SK-N-SH (cell line): Measurements from ENCODE around the gene ATP1A1. TPM values are rescaled to one million over a fixed set of nuclear protein-coding genes. Genes with fewer than 3 reads are reported as not detected.

Experiments used
- CTCF ChIA-PET: fragments of 300-600, 350-600 bp; formaldehyde crosslinking; extraction: SDS; loops from one replicate; lab custom pipeline; 2021; lab: Yijun Ruan, JAX
- POLR2A ChIA-PET: fragments of 350-600 bp; sonication (Branson Sonifier 250); formaldehyde crosslinking; extraction: SDS; loops from one replicate; lab custom pipeline; 2020; ENCODE audit warnings: antibody characterized with exemption, inconsistent platforms; lab: Yijun Ruan, JAX
- DNase-seq: peaks from one replicate; pipeline ENCODE4 v3.0.0; 2012
- H2AFZ ChIP-seq: fragments of 200-600 bp; sonication (generic); 2 replicates; pipeline ENCODE4 v1.8.1; 2016; ENCODE audit warnings: antibody characterized with exemption, mild to moderate bottlenecking, low read depth
- H3F3A ChIP-seq: fragments of 200-600 bp; sonication (generic); replicated peaks from 2 replicates; pipeline ENCODE3; 2016; ENCODE audit warnings: antibody characterized with exemption, mild to moderate bottlenecking; ENCODE audit not compliant: insufficient read depth
- H3K27ac ChIP-seq, 2 experiments: fragments of 200-500 bp in 1 of 2; fragments of 200-600 bp in 1 of 2; sonication (Bioruptor generic) in 1 of 2; sonication (generic), shearing (Covaris generic) in 1 of 2; 2 replicates each; pipeline versions ENCODE4 v1.5.1 to v1.6.1; 2014 to 2016; ENCODE audit warnings: low read depth in 2 of 2, inconsistent platforms in 1 of 2, low read length in 1 of 2, mild to moderate bottlenecking in 1 of 2, mixed read lengths in 1 of 2
- H3K27me3 ChIP-seq: fragments of 200-600 bp; sonication (generic), shearing (Covaris generic); 2 replicates; pipeline ENCODE4 v1.6.1; 2016; ENCODE audit warnings: mixed run types; ENCODE audit not compliant: insufficient read depth
- H3K36me3 ChIP-seq, 2 experiments: fragments of 200-500 bp in 1 of 2; fragments of 200-600 bp in 1 of 2; sonication (Bioruptor generic) in 1 of 2; sonication (generic) in 1 of 2; replicated peaks in 1 of 2; 2 replicates each; pipeline versions ENCODE3 to v1.5.1; 2014 to 2016; ENCODE audit warnings: low read length in 1 of 2, mild to moderate bottlenecking in 1 of 2; ENCODE audit not compliant: insufficient read depth in 2 of 2, control insufficient read depth in 1 of 2
- H3K4me1 ChIP-seq, 2 experiments: fragments of 200-500 bp in 1 of 2; fragments of 200-600 bp in 1 of 2; sonication (Bioruptor generic) in 1 of 2; sonication (generic), shearing (Covaris generic) in 1 of 2; 2 replicates each; pipeline versions ENCODE4 v1.5.1 to v1.6.1; 2014 to 2016; ENCODE audit warnings: low read depth in 1 of 2, low read length in 1 of 2, mixed run types in 1 of 2; ENCODE audit not compliant: insufficient read depth in 2 of 2, control insufficient read depth in 1 of 2
- H3K4me2 ChIP-seq: fragments of 200-600 bp; sonication (generic), shearing (Covaris generic); 2 replicates; pipeline ENCODE4 v1.6.1; 2017; ENCODE audit warnings: mixed run types
- H3K4me3 ChIP-seq, 2 experiments: fragments of 200-500 bp in 1 of 2; fragments of 200-600 bp in 1 of 2; sonication (Bioruptor generic) in 1 of 2; sonication (generic), shearing (Covaris generic) in 1 of 2; 2 replicates each; pipeline versions ENCODE4 v1.5.1 to v1.8.1; 2014 to 2016; ENCODE audit warnings: low read depth in 2 of 2, inconsistent platforms in 1 of 2, low read length in 1 of 2, mild to moderate bottlenecking in 1 of 2, mixed read lengths in 1 of 2, moderate library complexity in 1 of 2
- H3K79me2 ChIP-seq: fragments of 200-600 bp; sonication (generic); 2 replicates; pipeline ENCODE4 v1.8.1; 2017; ENCODE audit warnings: mild to moderate bottlenecking; ENCODE audit not compliant: insufficient read depth
- H3K9ac ChIP-seq: fragments of 200-600 bp; sonication (generic); 2 replicates; pipeline ENCODE4 v1.6.1; 2017; ENCODE audit warnings: mixed run types
- H3K9me2 ChIP-seq: fragments of 200-600 bp; sonication (generic); 2 replicates; pipeline ENCODE4 v1.6.1; 2017; ENCODE audit warnings: mixed run types
- H3K9me3 ChIP-seq: fragments of 200-600 bp; sonication (generic); 2 replicates; pipeline ENCODE4 v1.6.1; 2017; ENCODE audit warnings: mixed run types, mild to moderate bottlenecking, moderate library complexity
- H4K20me1 ChIP-seq: fragments of 200-600 bp; sonication (generic); 2 replicates; pipeline ENCODE4 v1.6.1; 2017; ENCODE audit warnings: mild to moderate bottlenecking, mixed run types; ENCODE audit not compliant: insufficient read depth
- EP300 ChIP-seq, 2 experiments: IDR thresholded peaks; 2 replicates each; pipeline versions ENCODE4 v1.4.0 to v1.6.1; 2012; ENCODE audit warnings: borderline replicate concordance in 1 of 2, low read depth in 1 of 2, low read length in 1 of 2
- FOSL2 ChIP-seq: IDR thresholded peaks from 2 replicates; pipeline ENCODE4 v1.4.0; 2012; ENCODE audit warnings: low read depth, mild to moderate bottlenecking, moderate library complexity, borderline replicate concordance
- FOXM1 ChIP-seq: IDR thresholded peaks from 2 replicates; pipeline ENCODE4 v1.4.0; 2012; ENCODE audit warnings: low read depth, mild to moderate bottlenecking
- GABPA ChIP-seq: IDR thresholded peaks from 2 replicates; pipeline ENCODE4 v1.4.0; 2012; ENCODE audit warnings: low read depth, mild to moderate bottlenecking
- MXI1 ChIP-seq: IDR thresholded peaks from 2 replicates; pipeline ENCODE4 v1.6.1; 2012; ENCODE audit warnings: mild to moderate bottlenecking, low read depth, low read length, improper control_type of control experiment
- NRF1 ChIP-seq: IDR thresholded peaks from 2 replicates; pipeline ENCODE4 v1.6.1; 2012; ENCODE audit warnings: low read depth, mild to moderate bottlenecking, low read length
- POLR2AphosphoS5 ChIP-seq: IDR thresholded peaks from 2 replicates; pipeline ENCODE4 v1.6.1; 2012; ENCODE audit warnings: low read depth, low read length
- SIN3A ChIP-seq: IDR thresholded peaks from 2 replicates; pipeline ENCODE4 v1.6.1; 2012; ENCODE audit warnings: low read depth, mild to moderate bottlenecking, low read length, moderate library complexity, borderline replicate concordance
- TAF1 ChIP-seq: IDR thresholded peaks from 2 replicates; pipeline ENCODE4 v1.6.1; 2012; ENCODE audit warnings: low read depth, mild to moderate bottlenecking, low read length, moderate library complexity, borderline replicate concordance
- TCF12 ChIP-seq: IDR thresholded peaks from 2 replicates; pipeline ENCODE4 v1.4.0; 2012
- WGBS: methylation state at CpG from one replicate; pipeline ENCODE4 v1.1.6; 2017; ENCODE audit warnings: low lambda C conversion rate; 5-methylcytosine and 5-hydroxymethylcytosine counted together
- polyA plus RNA-seq, 3 experiments: library from polyadenylated mRNA; depleted of rRNA; stranded (reverse); fragments of >200 nt; gene quantifications; 2 replicates each; pipeline ENCODE4 v1.2.3, GENCODE V29; 2012
- TF ChIP-seq, protein P1 (sequence below): IDR thresholded peaks from 2 replicates; pipeline ENCODE4 v1.4.0; 2012; ENCODE audit warnings: low read depth
- TF ChIP-seq, protein P2 (sequence below): fragments of 150-350 bp; IDR thresholded peaks from 2 replicates; pipeline ENCODE4 v1.6.1; 2017; ENCODE audit warnings: antibody characterized with exemption, low read length, low read depth, borderline replicate concordance
- TF ChIP-seq, protein P3 (sequence below): fragments of 200-600 bp; sonication (generic); IDR thresholded peaks from 2 replicates; pipeline ENCODE4 v1.6.1; 2017; ENCODE audit warnings: antibody characterized with exemption, mild to moderate bottlenecking, moderate library complexity
- TF ChIP-seq, protein P4 (sequence below): IDR thresholded peaks from 2 replicates; pipeline ENCODE4 v1.6.1; 2012; ENCODE audit warnings: mild to moderate bottlenecking, low read depth, low read length, moderate library complexity

ATP1A1 gene
- polyA plus RNA-seq, 1 of the 3 experiments (the other 2 are of a cell fraction) = 233 TPM

DNA sequence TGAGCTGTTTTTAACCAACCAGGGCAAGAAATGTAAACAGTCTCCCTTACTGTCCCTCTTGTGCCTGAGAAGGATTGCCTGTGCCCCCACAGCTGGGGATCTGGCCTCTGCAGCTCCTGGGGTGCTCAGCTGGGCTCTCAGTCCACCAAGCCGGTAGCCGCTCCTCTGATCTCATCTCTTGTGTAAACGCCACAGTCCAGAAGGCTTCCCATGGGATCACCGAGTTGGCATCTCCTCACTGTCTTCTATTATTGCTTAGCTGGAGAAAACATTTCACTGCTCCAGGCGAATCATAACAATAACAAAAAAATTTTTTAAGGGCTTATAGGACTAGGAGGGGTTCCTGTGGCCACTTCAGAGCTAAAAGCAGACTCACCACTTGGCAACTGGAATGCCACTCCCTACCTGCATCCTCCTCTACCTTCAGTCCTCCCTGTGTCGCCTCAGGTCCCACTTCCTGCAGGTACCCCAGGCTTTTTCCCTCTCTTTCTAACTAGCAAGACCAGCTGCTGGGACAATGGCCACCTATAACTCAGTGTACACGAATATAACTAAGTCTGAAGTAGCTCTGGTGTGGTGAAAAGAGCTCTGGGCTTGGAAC, 75.8 kb downstream of the ATP1A1 start:
- H3K4me1 ChIP-seq = peaks cover 0 to under 1% of the 10 kb centered on the region in 2 experiments; a peak in 1 of 4 replicates
- H4K20me1 ChIP-seq = no peaks in the 10 kb centered on the region
- H3K9ac ChIP-seq = no peak overlapping the region
- WGBS = 22% methylated on average over 7 of the region's 7 CpGs
- DNase-seq = no peak
- CTCF ChIA-PET = interaction anchor here (1.0 to 1.5 kb wide), 3 partner anchors 14 to 36 kb away, joined by 3 read pairs; no protein-coding TSS in a partner anchor
- H3K79me2 ChIP-seq = no peaks in the 10 kb centered on the region
- no peaks in the 10 kb centered on the region for H3F3A ChIP-seq
- H3K4me3 ChIP-seq = no peak overlapping the region
- no peaks in the 10 kb centered on the region for H3K9me2 ChIP-seq
- TF ChIP-seq, protein P1, sequence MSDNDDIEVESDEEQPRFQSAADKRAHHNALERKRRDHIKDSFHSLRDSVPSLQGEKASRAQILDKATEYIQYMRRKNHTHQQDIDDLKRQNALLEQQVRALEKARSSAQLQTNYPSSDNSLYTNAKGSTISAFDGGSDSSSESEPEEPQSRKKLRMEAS = no peak
- no peak for TF ChIP-seq MXI1
- no peak for TF ChIP-seq SIN3A
- TF ChIP-seq, protein P2, sequence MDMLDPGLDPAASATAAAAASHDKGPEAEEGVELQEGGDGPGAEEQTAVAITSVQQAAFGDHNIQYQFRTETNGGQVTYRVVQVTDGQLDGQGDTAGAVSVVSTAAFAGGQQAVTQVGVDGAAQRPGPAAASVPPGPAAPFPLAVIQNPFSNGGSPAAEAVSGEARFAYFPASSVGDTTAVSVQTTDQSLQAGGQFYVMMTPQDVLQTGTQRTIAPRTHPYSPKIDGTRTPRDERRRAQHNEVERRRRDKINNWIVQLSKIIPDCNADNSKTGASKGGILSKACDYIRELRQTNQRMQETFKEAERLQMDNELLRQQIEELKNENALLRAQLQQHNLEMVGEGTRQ = no peak
- TF ChIP-seq POLR2AphosphoS5 = no peak
- no peak for TF ChIP-seq TCF12
- no peak for TF ChIP-seq EP300 (IDR thresholded peaks at IDR 0.05; ENCODE audit: borderline replicate concordance in 1 of 2, low read depth in 1 of 2, low read length in 1 of 2)
- no peak for TF ChIP-seq NRF1
- TF ChIP-seq, protein P3, sequence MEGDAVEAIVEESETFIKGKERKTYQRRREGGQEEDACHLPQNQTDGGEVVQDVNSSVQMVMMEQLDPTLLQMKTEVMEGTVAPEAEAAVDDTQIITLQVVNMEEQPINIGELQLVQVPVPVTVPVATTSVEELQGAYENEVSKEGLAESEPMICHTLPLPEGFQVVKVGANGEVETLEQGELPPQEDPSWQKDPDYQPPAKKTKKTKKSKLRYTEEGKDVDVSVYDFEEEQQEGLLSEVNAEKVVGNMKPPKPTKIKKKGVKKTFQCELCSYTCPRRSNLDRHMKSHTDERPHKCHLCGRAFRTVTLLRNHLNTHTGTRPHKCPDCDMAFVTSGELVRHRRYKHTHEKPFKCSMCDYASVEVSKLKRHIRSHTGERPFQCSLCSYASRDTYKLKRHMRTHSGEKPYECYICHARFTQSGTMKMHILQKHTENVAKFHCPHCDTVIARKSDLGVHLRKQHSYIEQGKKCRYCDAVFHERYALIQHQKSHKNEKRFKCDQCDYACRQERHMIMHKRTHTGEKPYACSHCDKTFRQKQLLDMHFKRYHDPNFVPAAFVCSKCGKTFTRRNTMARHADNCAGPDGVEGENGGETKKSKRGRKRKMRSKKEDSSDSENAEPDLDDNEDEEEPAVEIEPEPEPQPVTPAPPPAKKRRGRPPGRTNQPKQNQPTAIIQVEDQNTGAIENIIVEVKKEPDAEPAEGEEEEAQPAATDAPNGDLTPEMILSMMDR = no peak
- no peak for TF ChIP-seq TAF1
- TF ChIP-seq, protein P4, sequence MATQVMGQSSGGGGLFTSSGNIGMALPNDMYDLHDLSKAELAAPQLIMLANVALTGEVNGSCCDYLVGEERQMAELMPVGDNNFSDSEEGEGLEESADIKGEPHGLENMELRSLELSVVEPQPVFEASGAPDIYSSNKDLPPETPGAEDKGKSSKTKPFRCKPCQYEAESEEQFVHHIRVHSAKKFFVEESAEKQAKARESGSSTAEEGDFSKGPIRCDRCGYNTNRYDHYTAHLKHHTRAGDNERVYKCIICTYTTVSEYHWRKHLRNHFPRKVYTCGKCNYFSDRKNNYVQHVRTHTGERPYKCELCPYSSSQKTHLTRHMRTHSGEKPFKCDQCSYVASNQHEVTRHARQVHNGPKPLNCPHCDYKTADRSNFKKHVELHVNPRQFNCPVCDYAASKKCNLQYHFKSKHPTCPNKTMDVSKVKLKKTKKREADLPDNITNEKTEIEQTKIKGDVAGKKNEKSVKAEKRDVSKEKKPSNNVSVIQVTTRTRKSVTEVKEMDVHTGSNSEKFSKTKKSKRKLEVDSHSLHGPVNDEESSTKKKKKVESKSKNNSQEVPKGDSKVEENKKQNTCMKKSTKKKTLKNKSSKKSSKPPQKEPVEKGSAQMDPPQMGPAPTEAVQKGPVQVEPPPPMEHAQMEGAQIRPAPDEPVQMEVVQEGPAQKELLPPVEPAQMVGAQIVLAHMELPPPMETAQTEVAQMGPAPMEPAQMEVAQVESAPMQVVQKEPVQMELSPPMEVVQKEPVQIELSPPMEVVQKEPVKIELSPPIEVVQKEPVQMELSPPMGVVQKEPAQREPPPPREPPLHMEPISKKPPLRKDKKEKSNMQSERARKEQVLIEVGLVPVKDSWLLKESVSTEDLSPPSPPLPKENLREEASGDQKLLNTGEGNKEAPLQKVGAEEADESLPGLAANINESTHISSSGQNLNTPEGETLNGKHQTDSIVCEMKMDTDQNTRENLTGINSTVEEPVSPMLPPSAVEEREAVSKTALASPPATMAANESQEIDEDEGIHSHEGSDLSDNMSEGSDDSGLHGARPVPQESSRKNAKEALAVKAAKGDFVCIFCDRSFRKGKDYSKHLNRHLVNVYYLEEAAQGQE = no peak
- TF ChIP-seq FOXM1 = no peak
- TF ChIP-seq FOSL2 = no peak
- no peak for TF ChIP-seq GABPA
- no peak overlapping the region for H3K4me2 ChIP-seq
- H3K27me3 ChIP-seq = no peaks in the 10 kb centered on the region
- H3K27ac ChIP-seq = no peak overlapping the region
- no peaks in the 10 kb centered on the region for H3K9me3 ChIP-seq
- no peak overlapping the region for H2AFZ ChIP-seq
- POLR2A ChIA-PET = no interaction called here
- no peaks in the 10 kb centered on the region for H3K36me3 ChIP-seq
